ENCODE measurements around the gene TRMT1.

DNA sequence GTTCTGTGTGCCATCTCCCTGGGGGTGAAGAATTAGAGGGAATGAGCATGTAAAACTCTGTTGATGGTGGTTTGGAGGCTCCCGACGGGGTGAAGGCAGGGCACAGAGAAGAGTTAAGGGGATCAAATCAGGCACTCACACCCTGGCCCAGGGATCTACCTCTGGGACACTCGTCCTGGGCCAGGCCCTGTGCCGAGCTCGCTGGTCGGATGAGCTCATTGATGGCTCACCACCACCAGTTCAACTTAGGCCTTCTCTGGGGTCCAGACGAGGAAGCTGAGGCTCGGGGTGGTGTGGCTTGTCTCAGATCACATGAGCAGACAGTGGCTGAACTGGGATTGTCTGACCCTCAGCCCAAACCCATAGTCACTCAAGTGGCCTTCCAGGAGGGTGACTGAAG lies 3.1 kb upstream of the TRMT1 start:
- TF ChIP-seq ZNF274 (IDR thresholded peaks at IDR 0.05; ENCODE audit: low read depth, low read length) (no peak), YY1 (IDR thresholded peaks at IDR 0.05; ENCODE audit: insufficient read depth, insufficient read length) (no peak), SUZ12 (IDR thresholded peaks at IDR 0.05; ENCODE audit: extremely low read depth, insufficient read depth, insufficient read length) (no peak)
